GM21526 (cell line): ENCODE data around the gene KRT35.

ENCODE experiments used
- ATAC-seq: cut with Tn5 transposase; IDR thresholded peaks from one replicate; pipeline ENCODE4 v1.9.1; 2021; ENCODE audit warnings: moderate library complexity; ENCODE audit not compliant: unreplicated experiment, low FRiP score

KRT35 gene

DNA sequence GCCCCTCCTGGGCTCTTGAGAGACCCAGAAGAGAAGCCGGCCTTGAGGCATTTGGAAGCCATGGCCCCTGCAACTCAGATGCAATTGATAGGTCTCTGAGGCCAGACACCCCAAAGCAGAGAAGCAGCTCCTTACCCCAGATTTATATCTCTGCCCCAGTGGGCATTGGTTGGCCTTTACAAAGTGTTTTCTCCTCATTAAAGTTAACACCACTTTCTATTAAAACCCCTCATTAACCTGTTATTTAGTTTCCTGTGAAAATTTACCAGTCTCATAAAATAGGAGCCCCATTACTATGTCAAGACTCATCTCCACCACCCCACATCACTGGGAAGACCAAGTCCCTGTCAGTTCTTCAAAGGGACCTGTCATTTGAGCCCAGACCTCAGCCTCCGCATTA lies at the start of gene KRT35:
TSS of gene KRT35 (minus strand) at position 116 of the 400 bp plus-strand sequence. CDS start at position 62, 54 bp downstream.
- no peak for ATAC-seq

DNA sequence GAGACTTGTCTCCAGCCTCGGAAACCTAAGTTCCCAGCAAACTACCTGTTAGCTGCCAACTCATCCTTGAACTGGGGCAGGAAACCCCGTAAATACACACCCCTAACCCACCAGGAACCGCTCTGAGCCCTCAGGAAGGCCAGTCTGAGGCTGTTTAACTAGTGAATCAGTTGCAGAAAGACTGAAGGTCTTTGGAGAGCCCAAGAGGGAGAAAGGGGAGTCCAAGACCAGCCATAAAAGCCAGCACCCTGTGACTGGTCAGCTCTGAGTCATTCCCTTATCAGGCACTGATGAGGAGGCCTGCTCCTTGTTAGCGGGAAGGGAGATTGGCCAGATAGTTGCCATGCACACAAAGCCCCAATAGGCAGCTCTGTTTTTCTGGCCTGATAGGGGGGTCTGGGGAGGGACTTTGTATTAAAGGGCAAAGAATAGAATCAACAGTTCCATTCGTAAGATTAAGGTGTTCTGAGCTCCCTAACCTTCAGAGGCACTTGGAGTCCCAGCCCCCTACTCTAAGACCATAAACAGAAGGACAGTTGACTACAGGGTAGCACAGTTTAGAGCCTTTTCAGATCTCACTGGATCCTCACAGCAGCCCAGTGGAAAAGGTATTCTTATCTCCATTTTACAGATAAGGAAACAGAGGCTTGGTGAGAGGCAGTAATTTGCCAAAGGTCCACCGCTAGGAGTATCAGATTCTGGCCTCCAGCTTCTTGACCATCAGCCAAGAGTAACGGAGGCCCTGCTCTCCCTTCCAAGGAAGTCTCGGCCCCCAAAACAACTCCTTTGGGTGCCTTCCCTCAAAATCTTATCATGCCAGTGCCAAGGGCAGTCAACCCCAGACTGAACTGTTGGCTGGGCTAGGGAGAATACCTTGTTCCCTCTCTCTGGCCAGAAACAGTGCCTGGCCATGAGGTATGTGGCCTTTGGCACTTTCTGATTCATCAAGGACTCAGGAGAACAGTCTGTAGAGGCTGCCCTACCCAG lies 49.4 kb upstream of the KRT35 start:
- ATAC-seq, result no peak

- no peak for ATAC-seq
These were observed 48.6 kb upstream of the KRT35 start for GRCh38 chr17:41529491-41529915.

DNA sequence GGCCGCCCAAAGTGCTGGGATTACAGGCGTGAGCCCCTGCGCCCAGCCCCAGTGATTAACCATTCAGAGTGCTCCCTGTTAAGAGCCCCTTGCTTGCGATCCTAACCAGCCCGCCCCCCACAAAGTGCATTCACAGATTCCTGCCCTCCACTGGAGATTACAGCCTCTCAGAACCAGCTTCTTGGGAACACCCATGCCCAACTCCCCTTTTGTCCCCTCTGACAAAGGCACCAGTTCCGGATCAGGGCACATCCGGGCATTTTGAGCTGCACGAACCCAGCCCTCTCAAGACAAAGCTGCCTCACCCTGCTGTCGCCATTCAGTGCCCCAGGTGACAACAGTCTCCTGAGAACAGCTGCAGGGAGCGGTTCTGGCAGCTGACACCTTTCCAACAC lies 48.0 kb upstream of the KRT35 start:
- no peak for ATAC-seq

DNA sequence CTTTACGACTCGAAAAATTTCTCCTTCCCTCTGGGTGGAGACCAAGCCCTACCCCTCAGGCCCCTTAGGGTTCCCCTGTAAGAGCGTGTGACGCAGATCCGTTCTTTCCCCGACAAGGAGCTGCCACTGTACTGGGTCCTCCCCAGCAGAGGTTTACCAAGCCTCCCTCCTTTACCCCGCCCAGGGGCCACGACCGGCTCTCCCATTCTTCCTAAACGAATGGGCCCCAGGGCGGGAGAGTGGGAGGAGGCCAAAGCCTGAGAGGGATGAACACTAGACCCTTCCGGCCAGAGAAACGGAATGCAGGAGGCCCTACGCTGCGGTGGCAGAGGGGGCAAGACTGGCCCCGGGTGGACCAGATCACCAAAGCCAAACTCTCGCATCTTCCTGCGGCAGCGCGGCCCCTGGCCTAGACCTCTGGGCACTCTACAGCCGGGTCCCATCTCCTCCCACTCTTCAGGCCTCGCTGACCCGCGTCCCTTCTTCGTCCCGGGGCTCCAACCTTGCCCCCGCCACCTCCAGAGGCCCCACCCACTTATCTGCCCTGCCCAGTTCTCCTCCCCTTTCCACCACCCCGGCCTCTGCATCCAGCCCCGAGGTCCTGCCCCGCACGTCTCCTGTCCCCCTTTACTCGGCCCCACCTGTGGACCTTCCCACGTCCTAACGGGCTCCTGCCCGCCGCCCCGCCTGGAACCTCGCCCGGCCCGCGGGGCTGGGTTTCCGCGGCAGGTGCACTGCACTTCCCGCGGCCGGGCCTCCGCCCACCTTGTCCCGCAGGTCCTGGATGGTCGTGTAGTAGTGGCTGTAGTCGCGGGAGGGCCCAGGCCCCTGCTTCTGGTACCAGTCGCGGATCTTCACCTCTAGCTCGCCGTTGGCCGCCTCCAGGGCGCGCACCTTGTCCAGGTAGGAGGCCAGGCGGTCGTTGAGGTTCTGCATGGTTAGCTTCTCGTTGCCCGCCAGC lies 46.4 kb upstream of the KRT35 start:
- no peak for ATAC-seq

DNA sequence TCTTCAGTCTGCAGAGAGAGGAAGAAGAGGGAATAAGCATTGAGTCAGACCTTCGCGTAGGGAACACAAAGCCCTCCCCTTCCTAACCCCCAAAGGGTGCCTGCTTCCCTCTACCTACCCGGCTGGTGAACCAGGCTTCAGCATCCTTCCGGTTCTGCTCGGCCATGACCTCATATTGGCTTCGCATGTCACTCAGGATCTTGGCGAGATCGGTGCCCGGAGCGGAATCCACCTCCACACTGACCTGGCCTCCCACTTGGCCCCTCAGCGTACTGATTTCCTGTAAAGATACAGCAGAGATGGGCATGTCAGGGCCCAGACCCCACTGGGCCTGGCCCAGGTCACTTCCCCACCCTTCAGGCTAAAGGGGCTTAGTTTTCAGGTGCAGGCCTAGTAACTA lies 43.3 kb upstream of the KRT35 start:
- ATAC-seq, result no peak

DNA sequence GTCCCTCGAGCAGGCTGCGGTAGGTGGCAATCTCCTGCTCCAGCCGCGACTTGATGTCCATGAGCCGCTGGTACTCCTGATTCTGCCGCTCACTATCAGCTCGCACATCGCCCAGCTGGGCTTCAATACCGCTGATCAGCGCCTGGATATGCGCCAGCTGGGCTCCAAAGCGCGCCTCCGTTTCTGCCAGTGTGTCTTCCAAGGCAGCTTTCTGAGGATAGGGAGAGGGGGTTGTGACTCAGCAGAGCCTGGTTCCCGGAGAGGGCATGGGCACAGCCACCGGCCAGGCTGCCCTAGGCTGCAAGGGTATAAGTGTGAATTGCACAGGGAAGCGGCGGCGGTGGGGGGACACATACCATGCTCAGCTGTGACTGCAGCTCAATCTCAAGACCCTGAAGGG lies 42.8 kb upstream of the KRT35 start:
- ATAC-seq, result no peak

DNA sequence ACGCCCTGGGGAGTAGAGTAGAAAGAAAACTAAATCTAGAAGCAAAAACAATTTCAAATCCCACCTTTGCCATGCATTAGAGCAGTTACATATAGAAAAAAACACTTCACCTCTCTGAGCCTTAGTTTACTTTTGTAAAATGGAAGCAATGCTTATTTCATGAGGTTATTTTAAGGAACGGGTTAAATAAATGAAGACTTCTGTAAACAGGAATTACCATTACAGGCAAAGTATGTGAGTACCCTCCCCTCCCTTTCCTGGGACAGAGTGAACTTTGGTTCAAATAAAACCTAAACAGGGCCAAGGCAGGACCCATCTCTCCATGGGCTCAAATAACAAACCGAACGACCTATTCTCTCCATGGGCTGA lies 42.3 kb upstream of the KRT35 start:
- ATAC-seq, result no peak

DNA sequence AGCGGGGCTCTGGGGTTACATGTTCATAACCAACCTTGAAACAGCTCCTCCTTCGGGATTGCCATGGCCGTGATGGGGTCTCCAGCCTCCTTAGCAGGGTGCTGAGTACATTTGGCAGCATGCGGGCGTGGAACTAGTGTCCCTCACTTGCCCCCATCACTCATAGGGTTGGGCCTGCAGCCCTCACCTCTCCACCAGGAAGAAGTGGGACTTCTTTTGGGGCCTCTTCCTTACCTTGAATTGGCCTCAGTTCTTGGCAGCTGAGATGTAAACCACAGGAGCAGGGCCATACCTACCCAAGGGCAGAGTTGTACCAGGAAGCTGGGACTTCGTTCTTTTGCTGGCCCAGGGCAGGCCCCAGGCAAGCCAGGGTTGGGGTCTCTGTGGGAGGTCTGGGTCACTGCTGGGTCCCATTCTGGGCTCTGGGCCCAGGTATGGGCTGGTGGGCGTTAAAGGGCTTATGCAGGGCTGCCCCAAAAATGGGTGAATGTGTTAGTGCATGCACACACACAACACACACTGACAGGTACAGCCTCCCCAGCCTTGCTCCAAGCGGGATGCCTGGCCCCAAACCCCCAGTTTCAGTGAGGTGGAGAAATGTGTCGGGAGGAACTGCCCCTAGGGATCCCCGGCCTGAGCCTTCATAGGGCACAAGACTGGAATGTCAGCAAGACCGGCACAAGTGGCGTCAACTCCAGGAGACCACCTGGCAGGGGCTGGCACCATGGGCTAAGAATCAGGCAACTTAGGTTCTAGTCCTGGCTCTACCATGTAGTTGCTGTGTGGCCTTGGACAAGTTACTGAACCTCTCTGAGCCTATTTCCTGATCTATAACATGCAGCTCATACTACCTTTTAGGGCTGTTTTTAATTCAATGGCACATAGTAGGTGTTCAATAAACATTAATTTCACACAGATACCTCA lies 41.6 kb upstream of the KRT35 start:
- no peak for ATAC-seq

GRCh38 chr17:41521574-41522261 lies 40.8 kb upstream of the KRT35 start:
- no peak for ATAC-seq

- no peak for ATAC-seq
These were observed 40.0 kb upstream of the KRT35 start for GRCh38 chr17:41520821-41521521.

- ATAC-seq, result no peak
These were observed 38.7 kb upstream of the KRT35 start for GRCh38 chr17:41519501-41520224.

DNA sequence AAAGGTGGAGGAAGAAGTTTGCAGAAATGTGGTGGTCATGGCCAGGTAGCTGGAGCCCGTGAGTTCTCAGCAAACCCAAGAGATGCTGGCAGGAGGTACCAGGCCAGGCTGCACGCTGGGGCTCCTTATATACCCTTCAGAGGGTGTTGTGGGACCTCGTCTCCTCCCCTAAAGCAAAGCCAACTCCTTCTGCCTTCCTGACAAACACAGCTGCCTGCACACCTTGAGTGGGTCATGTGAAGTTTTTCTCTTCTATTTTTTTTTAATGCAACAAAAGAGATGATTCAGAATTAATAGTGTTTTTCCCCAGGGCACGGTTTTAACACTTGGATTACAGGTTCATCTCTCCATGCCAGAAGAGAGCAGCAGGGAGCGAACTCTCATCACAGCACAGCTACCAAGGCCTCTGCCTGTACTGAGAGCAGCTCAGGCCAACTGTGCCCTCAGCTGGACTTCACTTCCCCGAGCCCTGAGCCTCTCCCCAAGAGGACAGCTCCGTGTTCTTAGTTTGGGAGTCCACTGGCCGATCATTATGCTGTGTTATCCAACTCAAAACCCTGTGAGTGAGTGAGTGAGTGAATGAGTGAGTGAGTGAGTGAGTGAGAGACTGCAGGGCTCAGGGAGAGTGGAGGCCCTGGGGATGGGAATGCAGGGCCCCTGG lies 38.0 kb upstream of the KRT35 start, which contains the start of gene KRT15:
TSS of gene KRT15 (minus strand) at position 102 of the 661 bp plus-strand sequence. CDS start at position 39, 63 bp downstream.
- no peak for ATAC-seq

DNA sequence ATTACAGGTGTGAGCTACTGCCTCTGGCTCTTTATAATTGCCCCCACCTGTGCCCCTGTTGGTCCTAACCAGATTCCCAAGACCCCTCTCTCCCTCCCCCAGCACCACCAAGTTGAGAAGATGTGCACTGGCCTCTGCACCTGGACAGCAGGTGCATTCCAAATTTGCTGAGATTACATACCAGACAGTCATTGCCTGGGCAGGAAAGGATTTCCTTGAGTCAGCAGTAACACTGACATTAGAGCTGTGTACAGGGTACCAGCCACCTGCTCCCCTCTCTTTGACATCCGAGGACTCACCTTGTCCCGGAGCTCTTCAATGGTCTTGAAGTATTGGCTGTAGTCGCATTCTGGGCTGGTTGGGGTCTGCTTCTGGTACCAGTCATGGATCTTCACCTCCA lies 37.1 kb upstream of the KRT35 start:
- no peak for ATAC-seq

- no peak for ATAC-seq
These were observed 35.9 kb upstream of the KRT35 start for GRCh38 chr17:41516830-41517283.

- ATAC-seq, result no peak
These were observed 35.3 kb upstream of the KRT35 start for GRCh38 chr17:41516147-41516829.

- no peak for ATAC-seq
These were observed 32.2 kb upstream of the KRT35 start for GRCh38 chr17:41513168-41513547.
